Parietal lobe (tissue), 2 donors: Measurements from ENCODE around the gene MAN2B1. TPM values are rescaled to one million over a fixed set of nuclear protein-coding genes. Genes with fewer than 3 reads are reported as not detected.
A peak's percentile ranks its signal among the peaks of the same experiment; 100 is the strongest.

Experiments
- small RNA-seq: library from RNA; depleted of rRNA; stranded (forward); fragments of <200 nt; gene quantifications from one replicate; pipeline ENCODE3, GENCODE V24; 2014; ENCODE audit warnings: low replicate concordance
- total RNA-seq: library from RNA; depleted of rRNA; stranded (reverse); fragments of >200 nt; gene quantifications from one replicate; pipeline ENCODE4 v1.2.3, GENCODE V29; 2014

Gene MAN2B1
- 13.8 TPM for total RNA-seq

DNA sequence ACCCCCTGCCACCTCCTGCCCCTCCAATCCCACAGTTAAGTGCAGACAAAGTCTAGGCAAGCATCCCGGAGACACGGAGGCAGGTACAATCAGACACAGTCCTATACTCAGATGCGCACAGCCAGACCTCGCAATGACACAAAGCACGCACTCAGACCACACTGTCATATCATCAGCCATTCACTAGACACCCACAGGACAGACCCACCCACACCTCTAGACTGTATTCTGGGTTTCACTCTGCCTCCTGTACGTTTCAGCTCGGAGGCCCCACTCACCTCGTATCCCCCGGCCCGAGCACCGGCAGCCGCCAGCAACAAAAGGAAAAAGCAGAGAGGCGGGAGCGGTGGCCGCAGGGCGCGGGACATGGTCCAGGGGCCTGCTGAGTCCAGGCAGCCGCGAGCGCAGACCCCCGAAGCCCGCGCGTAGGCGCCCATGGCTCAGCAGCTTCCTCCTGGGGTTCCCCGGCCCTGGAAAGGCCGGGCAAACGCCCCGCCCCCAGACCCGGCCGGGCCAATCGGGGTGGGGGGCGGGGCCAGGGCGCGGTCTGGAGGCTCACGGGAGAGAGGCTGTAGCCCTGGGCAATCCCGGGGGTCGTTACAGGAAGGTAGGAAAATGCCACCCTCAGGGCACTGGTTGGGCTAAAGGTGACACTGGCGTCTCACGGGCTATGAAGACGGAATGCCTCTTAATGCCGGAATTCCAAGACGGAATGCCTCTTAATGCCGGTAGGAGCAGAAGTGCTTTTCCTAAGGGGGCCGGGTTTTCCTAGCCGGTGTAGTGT is at the start of gene MAN2B1, which contains the start of gene WDR83:
MAN2B1 (minus strand) TSS at position 478 of the 784 bp plus-strand sequence; CDS start at position 437, 41 bp downstream.
WDR83 (plus strand) TSS at position 543 of the 784 bp plus-strand sequence. CDS start 2,984 bp downstream, outside the sequence.

DNA sequence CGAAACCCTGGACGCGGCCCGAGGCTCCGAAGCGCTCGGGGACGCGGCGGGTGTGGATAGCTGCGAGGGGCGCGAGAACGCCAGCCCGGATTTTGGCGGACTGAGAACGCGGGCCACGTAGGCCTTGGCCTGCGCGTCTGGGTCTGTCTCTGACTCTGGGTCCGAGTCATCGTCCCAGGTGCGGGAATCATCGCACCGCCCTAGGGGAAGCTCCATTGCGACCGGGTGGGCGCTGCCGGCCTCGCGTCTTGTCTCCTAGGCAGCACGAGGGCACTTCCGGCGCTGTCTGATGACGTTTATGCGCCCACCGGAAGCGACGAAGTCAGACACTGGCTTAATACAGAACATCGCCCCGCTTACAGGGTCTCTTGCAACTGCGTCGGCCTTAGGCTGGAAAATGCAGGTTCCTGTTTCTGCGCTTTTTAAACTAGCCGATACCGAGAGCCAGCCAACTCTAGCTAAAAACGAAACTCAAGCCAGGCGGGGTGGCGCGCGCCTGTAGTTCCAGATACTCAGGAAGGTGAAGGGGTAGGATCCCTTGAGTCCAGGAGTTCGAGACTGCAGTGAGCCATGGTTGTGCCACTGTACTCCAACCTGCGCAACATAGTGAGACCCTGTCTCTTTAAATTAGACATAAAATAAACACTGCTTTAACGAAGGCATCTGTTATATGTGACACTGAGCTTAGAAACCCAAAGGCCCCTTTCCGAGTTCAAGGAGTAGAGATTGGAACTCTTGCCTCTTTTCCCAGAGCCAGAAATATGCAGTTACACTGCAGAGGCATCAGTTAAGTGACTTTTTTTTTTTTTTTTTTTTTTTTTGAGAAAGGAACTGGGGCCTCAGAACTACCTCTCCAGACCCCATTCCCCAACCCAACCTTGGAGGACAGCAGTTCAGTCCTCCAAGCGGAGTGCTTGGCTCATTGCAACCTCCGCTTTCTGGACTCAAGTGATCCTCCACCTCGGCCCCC is 30.1 kb upstream of the MAN2B1 start, which contains the start of gene FBXW9:
FBXW9 (minus strand) TSS at position 266 of the 970 bp plus-strand sequence; CDS start at position 216, 50 bp downstream.

DNA sequence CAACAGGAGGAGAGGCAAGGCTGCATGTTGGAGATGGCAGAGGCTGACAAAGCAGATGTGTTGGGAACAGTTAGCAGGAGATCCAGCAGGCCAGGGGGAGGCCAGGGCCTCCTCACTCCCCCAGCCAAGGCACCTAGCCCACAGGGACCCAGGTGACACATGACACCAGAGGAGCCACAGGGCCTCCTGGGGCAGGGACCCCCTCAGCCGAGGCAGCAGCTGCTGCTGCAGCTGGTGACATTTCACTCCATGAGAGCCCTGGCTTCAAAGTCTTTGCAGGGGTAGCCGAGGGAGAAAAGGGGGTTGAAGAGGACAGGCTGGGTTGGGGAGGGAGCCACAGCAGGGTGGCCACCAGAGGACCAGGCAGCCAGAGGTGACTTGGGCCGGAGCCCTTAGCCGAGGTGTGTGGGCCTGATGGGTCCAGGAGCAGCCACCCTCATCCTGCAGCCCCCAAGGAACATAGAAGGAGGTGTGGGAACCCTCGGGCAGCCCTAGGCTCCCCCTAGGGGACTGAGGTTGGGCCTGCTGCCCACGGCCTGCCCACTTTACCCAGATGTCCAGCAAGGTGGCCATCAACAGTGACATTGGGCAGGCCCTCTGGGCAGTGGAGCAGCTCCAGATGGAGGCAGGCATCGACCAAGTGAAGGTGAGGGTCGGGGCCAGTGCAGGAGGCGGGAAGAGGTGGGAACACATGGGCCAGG is 21.1 kb upstream of the MAN2B1 start, which contains the start of gene GNG14:
GNG14 (plus strand) TSS at position 503 of the 701 bp plus-strand sequence; CDS start at position 554, 51 bp downstream.

DNA sequence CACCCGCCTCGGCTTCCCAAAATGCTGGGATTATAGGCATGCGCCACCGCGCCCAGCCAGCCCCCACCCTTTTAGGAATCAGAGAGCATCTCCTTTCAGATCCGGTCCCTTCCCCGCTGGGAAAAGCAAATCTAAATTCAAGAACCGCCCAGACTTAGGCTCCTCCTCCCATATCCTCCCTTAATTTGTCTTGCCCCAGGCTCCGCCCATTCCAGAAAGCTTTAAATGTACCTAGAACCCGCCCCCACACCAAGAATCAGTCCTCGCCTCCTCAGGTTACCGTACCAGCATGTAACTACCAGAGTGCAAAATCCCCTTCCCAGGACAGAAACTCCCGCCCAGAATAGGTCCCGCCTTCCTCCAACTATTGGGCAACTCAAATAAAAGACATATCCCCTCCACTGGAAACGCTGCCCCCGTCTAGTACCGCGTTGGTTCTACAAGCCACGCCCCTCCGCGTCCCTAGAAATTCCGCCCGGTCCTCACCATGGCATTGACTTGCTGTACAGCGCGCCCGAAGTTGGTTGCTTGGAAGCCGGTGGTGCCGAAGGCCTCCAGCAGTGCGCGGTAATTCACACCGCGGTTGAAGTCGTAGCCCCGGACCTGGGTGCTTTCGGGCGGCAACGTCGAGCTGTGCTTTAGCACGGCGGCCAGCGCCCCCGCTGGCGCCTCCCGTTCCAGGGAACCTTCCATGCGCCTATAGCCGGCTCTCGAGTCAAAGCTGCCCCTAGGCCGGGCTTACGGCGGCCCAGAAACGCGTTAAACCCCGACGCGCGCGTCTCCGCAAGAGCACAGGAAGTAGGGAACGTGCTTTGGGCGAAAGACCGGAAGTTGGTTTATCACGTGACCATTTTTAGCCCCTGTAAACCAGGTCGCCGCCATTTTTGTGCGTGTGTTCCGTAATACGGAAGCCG is 14.8 kb upstream of the MAN2B1 start, which contains the start of gene DHPS:
DHPS (minus strand) TSS at position 807 of the 914 bp plus-strand sequence; CDS start at position 693, 114 bp downstream.

DNA sequence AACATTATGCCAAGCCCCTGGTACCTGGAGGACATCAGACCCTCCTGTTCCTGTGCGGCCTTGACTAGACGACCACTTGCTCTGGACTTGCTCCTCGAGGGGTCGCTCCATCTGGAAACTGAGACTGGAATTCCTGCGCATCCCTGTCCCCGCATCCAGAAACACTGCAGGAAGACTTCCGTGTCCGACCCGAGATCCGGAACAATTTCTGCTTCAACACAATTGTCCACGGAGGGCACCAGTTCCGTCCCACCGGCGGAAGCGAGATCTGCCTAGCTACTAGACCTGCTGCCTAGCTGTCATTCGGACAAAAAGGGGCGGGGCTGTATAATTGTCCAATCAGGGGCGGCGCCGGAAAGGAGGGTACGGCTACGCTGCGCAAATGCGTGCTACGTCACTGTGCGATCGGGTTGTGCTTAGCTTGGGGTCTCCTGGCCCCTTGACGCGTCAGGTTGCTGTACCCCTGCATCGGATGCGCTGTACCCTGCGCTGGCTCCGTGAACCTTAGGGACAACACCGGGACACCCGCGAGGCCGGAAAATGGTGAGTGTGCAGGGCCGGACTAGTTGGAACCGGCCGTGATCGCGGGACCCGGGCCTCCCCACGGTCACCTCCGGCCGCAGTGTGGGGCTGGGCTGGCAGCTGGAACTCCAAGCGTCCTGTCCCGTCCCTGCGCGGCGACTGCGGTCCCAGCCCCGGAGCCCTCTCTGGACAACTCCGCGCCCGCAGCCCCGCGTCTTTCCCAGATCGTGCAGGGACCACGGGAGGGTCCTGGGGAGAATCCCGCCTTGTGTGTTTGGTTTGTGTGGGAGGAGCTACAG is 55.8 kb downstream of the MAN2B1 start, which contains the start of the genes ZNF490 and ZNF791:
ZNF490 (minus strand) TSS at position 274 of the 821 bp plus-strand sequence; CDS start at position 141, 133 bp downstream.
ZNF791 (plus strand) TSS at position 381 of the 821 bp plus-strand sequence; CDS start at position 541, 160 bp downstream.

Small RNA genes lying within 50 kb of the gene (small RNA-seq; reads per million reads assigned to genes)
- gene SNORD41: 33.4 reads per million, percentile 93 among the genes with 10 or more reads in this experiment

Other genes with a start within 250 kb of the MAN2B1 start
- gene ZNF443, start 225.7 kb downstream of the MAN2B1 start, total RNA-seq: 25.0 TPM
- 32.6 TPM for gene ZNF709, start 181.9 kb downstream of the MAN2B1 start, total RNA-seq
- gene ZNF564, start 115.3 kb downstream of the MAN2B1 start, total RNA-seq: 36.9 TPM
- 21.6 TPM for gene ZNF490, start 55.9 kb downstream of the MAN2B1 start, total RNA-seq
- 29.1 TPM for gene ZNF791, start 55.8 kb downstream of the MAN2B1 start, total RNA-seq
- 14.4 TPM for gene WDR83, start 65 bp upstream of the MAN2B1 start, total RNA-seq
- 110 TPM for gene DHPS, start 15.1 kb upstream of the MAN2B1 start, total RNA-seq
- gene GNG14, start 21.3 kb upstream of the MAN2B1 start, total RNA-seq: not detected
- 8.1 TPM for gene FBXW9, start 29.9 kb upstream of the MAN2B1 start, total RNA-seq
- gene TNPO2, start 57.2 kb upstream of the MAN2B1 start, total RNA-seq: 90.1 TPM
- 157 TPM for gene TRIR, start 67.9 kb upstream of the MAN2B1 start, total RNA-seq
- 45.4 TPM for gene GET3, start 70.8 kb upstream of the MAN2B1 start, total RNA-seq
- not detected for gene BEST2, start 85.0 kb upstream of the MAN2B1 start, total RNA-seq
- 35.4 TPM for gene HOOK2, start 108.8 kb upstream of the MAN2B1 start, total RNA-seq
- gene JUNB, start 124.7 kb upstream of the MAN2B1 start, total RNA-seq: 10.3 TPM
- gene PRDX2, start 135.1 kb upstream of the MAN2B1 start, total RNA-seq: 189 TPM
- gene THSD8, start 135.3 kb upstream of the MAN2B1 start, total RNA-seq: not detected
- gene RNASEH2A, start 139.8 kb upstream of the MAN2B1 start, total RNA-seq: 16.9 TPM
- gene RTBDN, start 167.8 kb upstream of the MAN2B1 start, total RNA-seq: 2.2 TPM
- 131 TPM for gene MAST1, start 171.8 kb upstream of the MAN2B1 start, total RNA-seq
- gene DNASE2, start 214.7 kb upstream of the MAN2B1 start, total RNA-seq: 2.5 TPM
- 0.31 TPM for gene KLF1, start 220.5 kb upstream of the MAN2B1 start, total RNA-seq
- gene GCDH, start 224.4 kb upstream of the MAN2B1 start, total RNA-seq: 25.7 TPM